H9 (cell line): ENCODE measurements around the gene PCSK9. TPM values are rescaled to one million over a fixed set of nuclear protein-coding genes. Genes with fewer than 3 reads are reported as not detected.

ENCODE experiments used
- DNase-seq: peaks from one replicate; pipeline ENCODE4 v3.0.0-alpha.2; 2017
- H2AFZ ChIP-seq: one replicate; pipeline ENCODE4 v1.6.1; 2013; ENCODE audit warnings: mild to moderate bottlenecking, low read length, control low read depth, moderate library complexity
- H2AK5ac ChIP-seq: 2 replicates; pipeline ENCODE4 v1.6.1; 2013; ENCODE audit warnings: low read length, control low read depth, mixed read lengths; ENCODE audit not compliant: insufficient read length
- H2BK120ac ChIP-seq: one replicate; pipeline ENCODE4 v1.6.1; 2013; ENCODE audit warnings: low read depth, mild to moderate bottlenecking, low read length, control low read depth, inconsistent platforms; ENCODE audit not compliant: poor library complexity, severe bottlenecking
- H2BK12ac ChIP-seq: 2 replicates; pipeline ENCODE4 v1.6.1; 2013; ENCODE audit warnings: low read length, control low read depth, mixed read lengths, low read depth; ENCODE audit not compliant: insufficient read length
- H2BK15ac ChIP-seq: 2 replicates; pipeline ENCODE4 v1.6.1; 2013; ENCODE audit warnings: low read depth, low read length, control low read depth
- H2BK20ac ChIP-seq: one replicate; pipeline ENCODE4 v1.6.1; 2013; ENCODE audit warnings: low read depth, mild to moderate bottlenecking, low read length, control low read depth, inconsistent platforms; ENCODE audit not compliant: poor library complexity, severe bottlenecking
- H2BK5ac ChIP-seq: 2 replicates; pipeline ENCODE4 v1.6.1; 2013; ENCODE audit warnings: low read length, control low read depth, mixed read lengths; ENCODE audit not compliant: insufficient read length
- H3K14ac ChIP-seq: 2 replicates; pipeline ENCODE4 v1.6.1; 2013; ENCODE audit warnings: low read length, control low read depth; ENCODE audit not compliant: insufficient read depth
- H3K18ac ChIP-seq: 2 replicates; pipeline ENCODE4 v1.6.1; 2013; ENCODE audit warnings: low read depth, mild to moderate bottlenecking, mixed read lengths, low read length, control low read depth; ENCODE audit not compliant: insufficient read length
- H3K23ac ChIP-seq: 2 replicates; pipeline ENCODE4 v1.6.1; 2013; ENCODE audit warnings: low read length, control low read depth, mixed read lengths, low read depth; ENCODE audit not compliant: insufficient read length
- H3K23me2 ChIP-seq: 2 replicates; pipeline ENCODE4 v1.6.1; 2013; ENCODE audit warnings: low read depth, mild to moderate bottlenecking, mixed read lengths, low read length, control low read depth; ENCODE audit not compliant: insufficient read length, poor library complexity, severe bottlenecking
- H3K27ac ChIP-seq: 2 replicates; pipeline ENCODE4 v1.5.1; 2013; ENCODE audit warnings: low read length, control low read depth, mixed read lengths, low read depth; ENCODE audit not compliant: insufficient read length
- H3K27me3 ChIP-seq: 2 replicates; pipeline ENCODE4 v1.6.1; 2013; ENCODE audit warnings: low read length, control low read depth, inconsistent platforms; ENCODE audit not compliant: insufficient read depth
- H3K4ac ChIP-seq: 2 replicates; pipeline ENCODE4 v1.6.1; 2013; ENCODE audit warnings: low read depth, mild to moderate bottlenecking, control low read depth, inconsistent platforms, low read length, moderate library complexity
- H3K4me1 ChIP-seq: 2 replicates; pipeline ENCODE4 v1.6.1; 2013; ENCODE audit warnings: low read length, control low read depth, inconsistent platforms; ENCODE audit not compliant: insufficient read depth
- H3K4me2 ChIP-seq: 2 replicates; pipeline ENCODE4 v1.6.1; 2013; ENCODE audit warnings: low read length, control low read depth, mixed read lengths; ENCODE audit not compliant: insufficient read length, insufficient read depth
- H3K56ac ChIP-seq: 2 replicates; pipeline ENCODE4 v1.6.1; 2013; ENCODE audit warnings: low read depth, mild to moderate bottlenecking, mixed read lengths, low read length, control low read depth; ENCODE audit not compliant: insufficient read length
- H3K79me1 ChIP-seq: 2 replicates; pipeline ENCODE4 v1.6.1; 2013; ENCODE audit warnings: low read depth, mild to moderate bottlenecking, moderate library complexity, low read length, control low read depth, inconsistent platforms; ENCODE audit not compliant: insufficient read depth, poor library complexity, severe bottlenecking
- H3K79me2 ChIP-seq: 2 replicates; pipeline ENCODE4 v1.6.1; 2013; ENCODE audit warnings: low read length, control low read depth, inconsistent platforms; ENCODE audit not compliant: insufficient read depth
- H3K9ac ChIP-seq: 2 replicates; pipeline ENCODE4 v1.6.1; 2013; ENCODE audit warnings: low read length, control low read depth, mixed read lengths; ENCODE audit not compliant: insufficient read length; ENCODE audit errors: extremely low read depth
- H3K9me3 ChIP-seq: one replicate; pipeline ENCODE4 v1.6.1; 2013; ENCODE audit warnings: low read depth, low read length, inconsistent platforms; ENCODE audit not compliant: control insufficient read depth
- H3T11ph ChIP-seq: one replicate; pipeline ENCODE4 v1.6.1; 2013; ENCODE audit warnings: mild to moderate bottlenecking, low read length, control low read depth, inconsistent platforms
- H4K20me1 ChIP-seq: one replicate; pipeline ENCODE4 v1.6.1; 2013; ENCODE audit not compliant: control insufficient read depth, insufficient read length, insufficient read depth
- H4K5ac ChIP-seq: 2 replicates; pipeline ENCODE4 v1.6.1; 2013; ENCODE audit warnings: low read depth, mild to moderate bottlenecking, mixed read lengths, low read length, control low read depth; ENCODE audit not compliant: insufficient read length
- H4K8ac ChIP-seq: replicated peaks from 2 replicates; pipeline ENCODE4 v1.6.1; 2013; ENCODE audit warnings: low read length, control low read depth, mixed read lengths, low read depth; ENCODE audit not compliant: insufficient read length
- H4K91ac ChIP-seq: 2 replicates; pipeline ENCODE4 v1.6.1; 2013; ENCODE audit warnings: low read depth, mild to moderate bottlenecking, moderate library complexity, mixed read lengths, low read length, control low read depth; ENCODE audit not compliant: insufficient read length
- H3K27ac Mint-ChIP-seq, 3 experiments: 2 replicates in 2 of 3; 3 replicates in 1 of 3; pipeline ENCODE4 v1.8.0; 2020 to 2021; ENCODE audit warnings: mixed read lengths in 3 of 3, mild to moderate bottlenecking in 1 of 3, moderate library complexity in 1 of 3
- H3K27me3 Mint-ChIP-seq: 2 replicates; pipeline ENCODE4 v1.8.0; 2021; ENCODE audit warnings: low read depth, mild to moderate bottlenecking, moderate library complexity, mixed read lengths
- H3K36me3 Mint-ChIP-seq, 3 experiments: 2 replicates in 2 of 3; 3 replicates in 1 of 3; pipeline ENCODE4 v1.8.0; 2020 to 2021; ENCODE audit warnings: low read depth in 3 of 3, mixed read lengths in 3 of 3; ENCODE audit not compliant: insufficient read depth in 1 of 3
- H3K4me1 Mint-ChIP-seq, 2 experiments: 2 replicates each; pipeline ENCODE4 v1.8.0; 2020; ENCODE audit warnings: mixed read lengths in 2 of 2
- H3K4me3 Mint-ChIP-seq, 2 experiments: 2 replicates in 1 of 2; 3 replicates in 1 of 2; pipeline ENCODE4 v1.8.0; 2020 to 2021; ENCODE audit warnings: mild to moderate bottlenecking in 2 of 2, mixed read lengths in 2 of 2, moderate library complexity in 1 of 2
- H3K9me3 Mint-ChIP-seq, 2 experiments: 2 replicates in 1 of 2; 3 replicates in 1 of 2; pipeline ENCODE4 v1.8.0; 2020; ENCODE audit warnings: mild to moderate bottlenecking in 2 of 2, mixed read lengths in 2 of 2, moderate library complexity in 1 of 2
- WGBS: extraction: QIAGEN DNeasy Blood & Tissue Kit; methylation state at CpG from one replicate; pipeline ENCODE4 v1.1.7; 2013; ENCODE audit warnings: missing lambda C conversion rate, low lambda C conversion rate, mixed read lengths; ENCODE audit not compliant: insufficient read length; ENCODE audit errors: extremely low coverage; 5-methylcytosine and 5-hydroxymethylcytosine counted together
- total RNA-seq: library from RNA; stranded (reverse); gene quantifications from 2 replicates; pipeline ENCODE4 v1.2.1, GENCODE V29; 2021
- TF ChIP-seq, protein P1 (sequence below): fragments of 200-600 bp; sonication (generic); conservative IDR thresholded peaks from 3 replicates; pipeline ENCODE4 v1.8.0; 2021; ENCODE audit warnings: antibody characterized with exemption, mild to moderate bottlenecking

Gene PCSK9
- total RNA-seq, 1 experiment from 2014 or later: 75.1 TPM

DNA sequence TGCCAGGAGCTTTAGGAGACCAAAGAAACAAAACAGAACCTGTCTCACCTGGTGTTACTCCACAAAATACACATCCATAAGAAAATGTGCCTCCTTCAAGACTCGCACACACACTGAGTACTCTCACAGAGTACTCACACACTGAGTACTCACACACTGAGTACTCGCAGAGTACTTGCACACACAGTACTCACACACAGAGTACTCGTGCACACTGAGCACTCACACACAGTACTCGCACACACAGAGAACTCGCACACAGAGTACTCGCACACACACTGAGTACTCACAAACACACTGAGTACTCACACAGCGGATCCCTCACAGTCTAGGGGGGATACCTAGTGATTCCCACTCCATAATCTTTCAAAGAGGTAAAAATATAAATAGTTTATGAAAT, 40.3 kb downstream of the PCSK9 start:
- H3K4me1 ChIP-seq: no peaks in the 10 kb centered on the region
- H3K9ac ChIP-seq: no peak overlapping the region
- no peak overlapping the region for H2BK5ac ChIP-seq
- H3K4me2 ChIP-seq: no peak overlapping the region
- no CpG with 5 or more reads among the region's 7 CpGs for WGBS
- no peaks in the 10 kb centered on the region for H3K27me3 Mint-ChIP-seq
- H2BK120ac ChIP-seq: no peak overlapping the region
- H3K27me3 ChIP-seq: no peaks in the 10 kb centered on the region
- no peaks in the 10 kb centered on the region for H3K9me3 ChIP-seq
- H3K4me3 Mint-ChIP-seq: no peak overlapping the region
- peaks cover 10% of the 10 kb centered on the region in 2 experiments; a peak in 3 of 4 replicates for H3K4me1 Mint-ChIP-seq
- H4K20me1 ChIP-seq: no peaks in the 10 kb centered on the region
- no peak overlapping the region for H3K23ac ChIP-seq
- no peak for DNase-seq
- no peak overlapping the region for H3K27ac ChIP-seq
- H3K79me2 ChIP-seq: no peaks in the 10 kb centered on the region
- H3T11ph ChIP-seq: no peak overlapping the region
- H2AFZ ChIP-seq: no peak overlapping the region
- no peak overlapping the region for H2BK12ac ChIP-seq
- no peak overlapping the region for H4K8ac ChIP-seq
- no peak overlapping the region for H4K5ac ChIP-seq
- no peak overlapping the region for H3K18ac ChIP-seq
- no peak overlapping the region for H2BK20ac ChIP-seq
- H3K56ac ChIP-seq: no peak overlapping the region
- H3K14ac ChIP-seq: no peak overlapping the region
- no peaks in the 10 kb centered on the region for H3K23me2 ChIP-seq
- H3K79me1 ChIP-seq: no peaks in the 10 kb centered on the region
- no peaks in the 10 kb centered on the region for H3K9me3 Mint-ChIP-seq
- TF ChIP-seq, protein P1, sequence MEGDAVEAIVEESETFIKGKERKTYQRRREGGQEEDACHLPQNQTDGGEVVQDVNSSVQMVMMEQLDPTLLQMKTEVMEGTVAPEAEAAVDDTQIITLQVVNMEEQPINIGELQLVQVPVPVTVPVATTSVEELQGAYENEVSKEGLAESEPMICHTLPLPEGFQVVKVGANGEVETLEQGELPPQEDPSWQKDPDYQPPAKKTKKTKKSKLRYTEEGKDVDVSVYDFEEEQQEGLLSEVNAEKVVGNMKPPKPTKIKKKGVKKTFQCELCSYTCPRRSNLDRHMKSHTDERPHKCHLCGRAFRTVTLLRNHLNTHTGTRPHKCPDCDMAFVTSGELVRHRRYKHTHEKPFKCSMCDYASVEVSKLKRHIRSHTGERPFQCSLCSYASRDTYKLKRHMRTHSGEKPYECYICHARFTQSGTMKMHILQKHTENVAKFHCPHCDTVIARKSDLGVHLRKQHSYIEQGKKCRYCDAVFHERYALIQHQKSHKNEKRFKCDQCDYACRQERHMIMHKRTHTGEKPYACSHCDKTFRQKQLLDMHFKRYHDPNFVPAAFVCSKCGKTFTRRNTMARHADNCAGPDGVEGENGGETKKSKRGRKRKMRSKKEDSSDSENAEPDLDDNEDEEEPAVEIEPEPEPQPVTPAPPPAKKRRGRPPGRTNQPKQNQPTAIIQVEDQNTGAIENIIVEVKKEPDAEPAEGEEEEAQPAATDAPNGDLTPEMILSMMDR: no peak
- H3K4ac ChIP-seq: no peak overlapping the region
- no peak overlapping the region for H3K27ac Mint-ChIP-seq
- no peak overlapping the region for H2AK5ac ChIP-seq
- H3K36me3 Mint-ChIP-seq: peaks cover 18 to 89% (median 50%) of the 10 kb centered on the region in 3 experiments; a peak in 6 of 7 replicates
- H4K91ac ChIP-seq: no peak overlapping the region
- no peak overlapping the region for H2BK15ac ChIP-seq
